D721Med (cell line): ENCODE measurements around the gene KLC4.
"Not testable (repeated sequence)": the region's sequence is repeated elsewhere in the genome, so short reads cannot be mapped to it uniquely, and the experiment has no call there.

Experiments used
- DNase-seq: peaks from one replicate; pipeline ENCODE4 v3.0.0; 2011; ENCODE audit warnings: low spot score; ENCODE audit not compliant: insufficient read length
- FAIRE-seq: peaks from 2 replicates; lab custom pipeline; 2011; peaks lifted over from hg19 to GRCh38; lab: Jason Lieb, UNC
- TF ChIP-seq, protein P1 (sequence below): IDR thresholded peaks from 2 replicates; pipeline ENCODE4 v1.5.1; 2012; ENCODE audit warnings: mild to moderate bottlenecking, control low read depth; ENCODE audit not compliant: insufficient read depth; ENCODE audit errors: missing control alignments

Gene KLC4

DNA sequence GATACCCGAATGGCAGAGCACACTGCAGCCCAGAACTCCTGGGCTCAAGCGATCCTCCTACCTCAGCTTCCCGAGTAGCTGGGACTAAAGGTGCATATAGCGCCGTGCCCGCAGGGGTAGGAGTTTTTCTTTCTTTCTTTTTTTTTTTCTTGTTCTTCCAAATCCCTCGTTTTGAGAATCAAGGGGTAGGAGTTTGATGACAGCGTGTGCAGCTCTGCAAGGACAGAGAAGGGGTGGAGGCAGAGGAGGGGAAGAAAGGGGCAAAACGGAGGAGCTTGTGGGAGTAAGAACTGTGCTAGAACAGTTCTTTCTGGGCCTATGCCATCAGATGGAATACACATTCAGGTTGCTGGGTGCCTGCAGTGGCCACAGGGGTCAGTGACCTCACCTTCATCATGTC is 22.7 kb upstream of the KLC4 start:
- FAIRE-seq, result no peak
- TF ChIP-seq, protein P1, sequence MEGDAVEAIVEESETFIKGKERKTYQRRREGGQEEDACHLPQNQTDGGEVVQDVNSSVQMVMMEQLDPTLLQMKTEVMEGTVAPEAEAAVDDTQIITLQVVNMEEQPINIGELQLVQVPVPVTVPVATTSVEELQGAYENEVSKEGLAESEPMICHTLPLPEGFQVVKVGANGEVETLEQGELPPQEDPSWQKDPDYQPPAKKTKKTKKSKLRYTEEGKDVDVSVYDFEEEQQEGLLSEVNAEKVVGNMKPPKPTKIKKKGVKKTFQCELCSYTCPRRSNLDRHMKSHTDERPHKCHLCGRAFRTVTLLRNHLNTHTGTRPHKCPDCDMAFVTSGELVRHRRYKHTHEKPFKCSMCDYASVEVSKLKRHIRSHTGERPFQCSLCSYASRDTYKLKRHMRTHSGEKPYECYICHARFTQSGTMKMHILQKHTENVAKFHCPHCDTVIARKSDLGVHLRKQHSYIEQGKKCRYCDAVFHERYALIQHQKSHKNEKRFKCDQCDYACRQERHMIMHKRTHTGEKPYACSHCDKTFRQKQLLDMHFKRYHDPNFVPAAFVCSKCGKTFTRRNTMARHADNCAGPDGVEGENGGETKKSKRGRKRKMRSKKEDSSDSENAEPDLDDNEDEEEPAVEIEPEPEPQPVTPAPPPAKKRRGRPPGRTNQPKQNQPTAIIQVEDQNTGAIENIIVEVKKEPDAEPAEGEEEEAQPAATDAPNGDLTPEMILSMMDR, result no peak
- DNase-seq, result no peak

GRCh38 chr6:43037197-43037596 is 22.2 kb upstream of the KLC4 start:
- TF ChIP-seq, protein P1, result no peak
- FAIRE-seq, result no peak
- DNase-seq, result no peak

DNA sequence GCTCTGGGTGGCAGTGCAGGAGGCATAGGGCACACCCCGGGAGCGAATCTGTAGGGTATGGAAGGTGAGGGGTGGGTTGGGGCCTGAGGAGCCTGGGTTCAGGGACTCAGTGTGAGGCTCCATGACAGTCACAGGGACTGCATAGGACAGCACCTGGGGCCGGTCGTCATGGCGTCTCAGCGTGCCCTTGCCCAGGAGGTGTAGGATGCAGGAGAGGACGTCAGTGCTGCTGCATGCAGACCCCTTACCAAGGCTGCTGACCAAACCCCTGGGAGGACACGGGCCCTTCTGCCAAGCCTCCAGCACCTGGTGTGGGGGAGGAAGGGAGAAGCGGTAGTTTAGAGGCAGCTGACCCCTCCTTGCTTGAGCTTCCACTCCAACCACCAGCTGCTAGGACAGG is 21.7 kb upstream of the KLC4 start:
- DNase-seq (no peak), FAIRE-seq (no peak)
- TF ChIP-seq, protein P1, result no peak

DNA sequence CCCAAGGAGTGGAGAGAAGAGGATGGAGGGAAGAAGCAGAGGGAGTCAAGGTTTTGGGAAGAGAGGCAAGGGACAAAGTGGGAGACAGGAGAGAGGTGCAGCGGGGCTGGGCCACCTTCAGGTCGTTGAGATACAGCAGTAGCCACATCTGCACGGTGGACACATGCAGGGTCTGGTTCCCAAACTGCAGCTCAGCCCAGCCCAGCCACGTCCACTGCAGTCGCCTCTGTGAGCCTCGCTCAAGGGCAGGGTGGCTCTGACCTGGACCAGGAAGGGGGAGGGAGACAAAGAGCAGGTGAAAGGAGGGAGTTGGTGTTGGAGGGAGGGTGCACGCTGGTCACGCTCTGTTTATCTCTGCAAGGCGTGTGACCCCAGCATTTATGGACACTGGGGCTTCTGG is 20.7 kb upstream of the KLC4 start:
- TF ChIP-seq, protein P1, result no peak
- DNase-seq (no peak), FAIRE-seq (no peak)

- FAIRE-seq, result no peak
- TF ChIP-seq, protein P1, result no peak
These were observed 18.7 kb upstream of the KLC4 start for GRCh38 chr6:43040542-43041257.

DNA sequence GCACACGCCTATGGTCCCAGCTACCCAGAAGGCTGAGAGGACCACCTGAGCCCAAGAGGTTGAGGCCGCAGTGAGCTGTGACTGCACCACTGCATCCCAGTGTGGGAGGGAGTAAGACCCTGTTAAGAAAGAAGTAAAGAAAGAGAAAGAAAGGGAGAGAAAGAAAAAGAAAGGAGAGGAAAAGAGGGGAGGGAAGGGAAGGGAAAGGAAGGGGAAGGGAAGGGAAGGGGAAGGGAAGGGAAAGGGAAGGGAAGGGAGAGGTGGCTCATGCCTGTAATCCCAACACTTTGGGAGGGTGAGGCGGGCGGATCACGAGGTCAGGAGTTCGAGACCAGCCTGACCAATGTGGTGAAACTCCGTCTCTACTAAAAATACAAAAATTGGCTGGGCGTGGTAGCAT is 18.0 kb upstream of the KLC4 start:
- not testable (repeated sequence) for DNase-seq, FAIRE-seq

More at GRCh38 chr6:43040542-43041257, 18.7 kb upstream of the KLC4 start:
- DNase-seq, result no peak

- DNase-seq, result no peak
- FAIRE-seq, result no peak
- TF ChIP-seq, protein P1, result no peak
These were observed 16.1 kb upstream of the KLC4 start for GRCh38 chr6:43043310-43043709.

- TF ChIP-seq, protein P1, result no peak
- FAIRE-seq (no peak), DNase-seq (no peak)
These were observed 14.0 kb upstream of the KLC4 start for GRCh38 chr6:43045371-43045930.
